GM19463 (cell line): ENCODE data around the gene COL3A1.

Source experiments
- ATAC-seq: cut with Tn5 transposase; IDR thresholded peaks from one replicate; pipeline ENCODE4 v1.9.1; 2021; ENCODE audit warnings: mild to moderate bottlenecking, moderate library complexity; ENCODE audit not compliant: unreplicated experiment

The COL3A1 gene

DNA sequence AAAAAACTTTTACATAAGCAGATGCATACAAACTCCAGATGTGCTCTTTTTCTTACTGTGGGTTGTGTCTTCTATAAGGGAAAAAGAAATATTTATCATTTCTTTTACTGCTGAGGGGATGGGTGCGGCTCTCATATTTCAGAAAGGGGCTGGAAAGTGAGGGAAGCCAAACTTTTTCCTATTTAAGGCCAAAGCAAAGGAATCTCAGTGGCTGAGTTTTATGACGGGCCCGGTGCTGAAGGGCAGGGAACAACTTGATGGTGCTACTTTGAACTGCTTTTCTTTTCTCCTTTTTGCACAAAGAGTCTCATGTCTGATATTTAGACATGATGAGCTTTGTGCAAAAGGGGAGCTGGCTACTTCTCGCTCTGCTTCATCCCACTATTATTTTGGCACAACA, at the start of gene COL3A1:
Gene COL3A1 (plus strand): TSS at position 210 of the 400 bp plus-strand sequence. CDS start 117 bp downstream, at position 327.
- ATAC-seq: no peak

DNA sequence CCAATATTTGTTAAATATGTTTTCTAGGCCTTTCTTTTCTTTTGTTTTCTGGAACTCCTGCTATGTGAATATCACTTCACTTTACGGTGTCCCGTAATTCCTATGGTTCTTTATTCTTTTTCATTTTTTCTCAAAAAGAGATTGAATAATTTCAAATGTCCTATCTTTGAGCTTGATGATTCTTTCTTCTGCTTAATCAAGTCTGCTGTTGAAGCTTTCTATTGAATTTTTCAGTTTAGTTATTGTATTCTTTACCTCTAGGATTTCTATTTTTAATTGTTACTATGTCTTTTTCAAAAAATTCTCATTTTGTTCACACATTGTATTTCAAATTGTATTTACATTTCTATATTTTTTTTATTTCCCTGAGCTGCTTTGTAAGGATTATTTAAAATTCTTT, 45.5 kb upstream of the COL3A1 start:
- ATAC-seq: no peak

DNA sequence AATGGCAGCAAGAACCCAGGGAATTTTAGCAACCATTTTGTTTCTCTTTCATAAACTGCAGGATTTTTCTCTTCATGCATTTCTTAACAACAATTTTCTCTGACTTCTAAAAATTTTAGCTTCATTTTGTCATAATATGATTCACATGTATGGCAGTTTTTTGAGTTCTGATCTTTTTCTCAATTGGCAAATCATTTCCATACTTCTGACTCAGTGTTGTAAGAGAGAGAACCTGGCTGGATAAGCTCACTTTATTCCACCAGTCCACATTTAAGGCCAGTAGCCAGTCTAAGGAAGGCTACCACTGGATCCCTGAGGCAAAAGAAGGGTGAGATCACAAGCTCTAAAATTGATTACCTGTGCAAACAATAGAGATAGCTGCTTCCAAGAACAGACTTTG, 42.8 kb upstream of the COL3A1 start:
- ATAC-seq: no peak

DNA sequence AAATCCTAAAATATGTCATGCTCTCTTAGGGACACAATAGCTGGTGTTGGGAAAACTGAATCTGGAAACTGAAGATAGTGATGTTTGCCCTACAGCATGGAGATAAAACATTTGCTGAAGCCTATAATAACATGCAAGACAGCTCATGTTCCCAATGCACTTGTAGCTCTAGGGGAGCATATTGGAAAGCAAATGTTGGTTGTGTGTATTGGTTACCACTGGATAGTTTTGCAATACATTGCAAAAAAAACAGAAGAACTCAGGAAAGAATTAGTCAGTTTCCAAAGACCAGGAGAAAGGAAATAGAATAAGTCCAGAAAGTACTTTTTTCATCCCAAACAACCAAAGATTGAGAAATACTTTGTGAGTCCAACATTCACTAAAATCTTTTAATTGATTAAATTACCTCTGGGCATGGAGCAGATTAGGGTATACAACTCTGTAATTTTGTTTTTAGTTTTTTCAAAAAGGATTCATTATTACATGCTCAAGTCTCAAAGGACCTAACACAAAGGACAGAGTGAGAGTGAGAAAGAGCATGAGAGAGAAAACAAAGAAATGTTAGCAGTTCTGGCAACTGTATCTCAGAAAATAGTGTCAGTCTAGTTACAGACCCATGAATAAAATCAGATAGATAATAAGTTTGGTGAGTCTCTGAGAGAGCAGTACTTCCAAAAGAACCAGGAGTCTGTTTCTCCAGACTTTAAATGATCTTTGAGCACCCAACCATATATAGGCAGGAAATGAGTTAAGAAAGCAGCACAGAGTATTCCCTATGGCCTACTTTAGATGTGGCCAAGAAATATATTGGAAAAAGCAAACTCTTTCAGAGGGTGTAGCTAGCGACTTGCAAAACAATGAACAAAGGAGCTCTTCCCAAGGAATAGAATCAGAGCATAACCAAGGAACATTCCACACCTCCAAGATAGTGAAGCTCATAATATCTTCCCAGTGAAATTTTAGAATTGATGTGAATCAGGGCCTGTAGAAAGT, 36.6 kb upstream of the COL3A1 start:
- no peak for ATAC-seq

DNA sequence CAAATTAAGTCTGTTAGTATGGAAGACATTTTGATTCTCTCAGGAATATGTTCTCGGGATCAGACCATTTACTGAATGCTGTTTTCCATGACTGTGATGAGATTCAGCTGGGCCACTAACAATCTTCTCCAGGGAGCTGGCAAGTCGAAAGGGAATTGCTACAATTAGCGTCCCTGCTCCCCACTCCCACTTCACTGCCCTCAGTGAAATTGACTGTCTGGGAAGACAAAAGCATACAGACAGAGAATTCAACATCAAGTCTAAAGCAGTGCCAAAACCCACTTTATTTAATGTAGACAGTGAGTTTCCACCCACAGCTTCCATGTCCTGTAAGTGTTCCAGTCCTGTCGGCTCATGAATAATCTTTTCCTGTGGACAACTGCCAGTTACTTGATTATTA, 34.0 kb upstream of the COL3A1 start:
- ATAC-seq: no peak

DNA sequence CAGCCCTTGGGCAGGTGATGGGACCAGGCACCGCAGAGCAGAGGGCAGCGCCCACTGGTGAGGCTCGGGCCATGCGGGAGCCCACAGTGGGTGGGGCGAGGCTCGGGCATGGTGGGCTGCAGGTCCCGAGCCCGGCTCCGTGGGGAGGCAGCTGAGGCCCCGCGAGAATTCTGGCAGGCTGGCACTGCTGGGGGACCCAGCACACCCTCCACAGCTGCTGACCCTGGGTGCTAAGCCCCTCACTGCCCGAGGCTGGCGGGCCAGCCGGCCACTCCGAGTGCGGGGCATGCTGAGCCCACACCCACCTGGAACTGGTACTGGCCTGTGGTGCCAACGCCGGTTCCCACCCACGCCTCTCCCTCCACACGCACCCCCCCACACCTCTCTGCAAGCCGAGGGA, 29.7 kb upstream of the COL3A1 start:
- ATAC-seq: no peak

DNA sequence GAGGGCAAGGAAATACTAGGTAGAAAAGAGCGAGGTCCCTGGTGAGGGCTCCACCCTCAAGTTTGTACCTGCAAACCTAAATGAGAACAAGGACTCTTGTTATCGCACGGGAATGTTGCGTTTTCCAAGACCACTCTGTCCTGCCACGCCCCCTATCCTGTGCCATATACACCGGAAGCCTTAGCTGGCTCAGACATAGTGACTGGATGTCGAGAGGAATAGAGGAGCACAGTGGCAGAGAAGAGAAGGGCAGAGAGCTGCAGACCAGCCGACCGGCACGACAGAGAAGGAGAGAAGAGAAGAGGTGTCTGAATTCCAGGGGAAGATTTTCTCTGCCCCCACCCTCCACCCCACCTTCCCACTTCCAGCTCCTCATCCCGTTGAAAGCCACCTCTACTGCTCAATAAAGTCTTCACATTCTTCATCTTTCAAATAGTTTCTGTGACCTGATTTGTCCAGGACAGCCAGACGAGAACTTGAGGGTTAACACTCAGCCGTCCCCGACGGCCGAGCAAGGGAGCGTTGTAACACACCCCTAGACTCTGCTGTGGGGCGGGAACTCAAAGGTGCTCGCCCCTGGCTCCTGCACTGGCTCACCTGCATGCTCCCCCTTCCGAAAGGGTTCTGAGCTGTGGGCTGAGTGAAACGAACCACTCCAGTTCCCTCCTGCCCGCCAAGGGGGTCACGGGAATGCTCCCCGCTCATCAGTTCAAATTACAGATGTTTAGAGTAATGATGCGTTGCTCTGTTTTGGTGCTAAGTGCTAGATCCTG, 24.9 kb upstream of the COL3A1 start:
- no peak for ATAC-seq

DNA sequence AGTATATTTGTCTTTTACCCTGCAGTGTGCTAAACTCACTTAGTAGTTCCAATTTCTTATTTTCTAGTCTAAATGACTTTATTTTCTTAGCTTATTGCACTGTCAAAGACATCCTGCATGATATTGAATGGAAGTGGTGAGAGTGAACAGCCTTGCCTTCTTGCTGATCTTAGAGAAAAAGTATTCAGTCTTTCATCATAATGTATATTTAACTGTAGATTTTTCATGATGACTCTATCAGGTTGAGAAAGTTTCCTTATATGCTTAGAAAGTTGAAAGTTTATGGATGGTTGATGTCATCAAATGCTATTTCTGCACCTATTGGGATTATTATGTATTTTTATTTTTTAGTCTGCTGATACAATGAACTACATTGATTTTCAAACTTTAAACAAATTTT, 21.3 kb upstream of the COL3A1 start:
- ATAC-seq: no peak

DNA sequence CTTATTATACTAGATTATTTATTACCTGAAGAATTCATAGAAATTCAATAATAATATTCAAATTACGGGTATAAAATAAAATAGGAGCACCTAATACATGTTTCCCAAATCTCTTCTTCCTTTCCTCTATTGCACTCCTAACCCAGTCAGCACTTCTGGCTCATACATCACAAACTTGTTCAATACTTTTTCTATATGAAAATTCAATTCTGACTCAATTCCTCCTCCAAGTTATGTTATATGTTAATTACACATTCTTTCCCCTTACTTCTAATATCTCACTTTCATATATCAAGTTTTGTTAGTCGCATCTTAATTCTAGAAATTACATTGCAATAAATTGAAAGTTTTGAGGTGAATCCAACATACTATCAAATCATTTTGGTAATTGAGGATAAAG, 17.9 kb upstream of the COL3A1 start:
- ATAC-seq: no peak

DNA sequence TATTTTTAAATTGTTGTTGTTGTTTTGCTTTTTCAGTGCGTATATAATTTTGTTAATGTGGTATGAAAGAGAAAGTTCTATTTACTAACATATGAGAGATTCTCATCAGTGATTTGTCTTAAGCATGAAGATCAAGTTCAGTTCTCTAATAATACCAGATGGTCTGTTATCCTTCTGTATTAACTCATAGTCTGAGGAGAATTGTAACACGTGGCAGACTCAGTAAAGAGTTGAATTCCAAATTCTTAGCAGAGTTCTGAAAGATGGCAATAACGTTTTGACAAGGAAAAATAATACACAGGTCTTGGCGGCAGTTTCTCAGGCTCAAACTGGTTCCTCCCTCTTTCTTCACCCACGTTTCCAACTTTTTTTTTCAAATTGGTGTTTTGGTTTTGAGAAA, 17.2 kb upstream of the COL3A1 start:
- ATAC-seq: no peak

DNA sequence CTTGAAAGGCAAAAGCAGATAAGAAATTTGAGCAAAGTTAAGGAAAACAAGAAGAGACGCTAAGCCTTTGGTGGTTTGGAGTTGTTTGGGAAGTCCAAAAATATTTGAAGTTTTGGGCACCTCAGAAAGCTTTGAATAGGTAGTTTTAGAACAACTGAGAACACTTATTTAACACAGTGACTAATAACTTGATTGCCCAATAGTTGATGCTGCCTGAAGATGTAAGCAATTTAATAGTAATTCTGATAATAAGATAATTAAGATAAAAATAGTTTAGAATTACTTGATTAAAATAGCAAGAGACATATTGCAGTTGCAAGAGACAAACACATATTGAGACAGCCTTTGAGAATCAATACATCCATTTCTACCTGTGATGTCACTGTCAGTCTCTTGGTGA, 16.5 kb upstream of the COL3A1 start:
- ATAC-seq: no peak

DNA sequence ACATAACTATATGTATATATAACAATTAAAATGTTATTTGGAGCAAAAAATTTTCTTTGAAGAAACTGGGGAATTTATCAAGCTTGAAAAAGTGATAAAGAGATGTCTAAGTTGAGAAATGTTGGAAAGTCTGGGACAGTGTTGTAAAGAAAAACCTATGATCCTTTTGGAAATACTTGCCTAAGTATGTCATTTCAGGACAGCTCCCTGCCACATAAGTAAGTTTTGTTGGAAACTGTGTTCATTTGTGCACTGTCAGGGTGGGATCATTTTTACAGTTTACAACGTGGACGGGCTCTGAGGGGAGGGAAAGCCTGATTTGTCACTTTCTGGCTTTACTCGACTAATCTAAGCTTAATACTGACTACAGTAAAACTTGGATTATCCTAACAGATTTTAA, 10.4 kb upstream of the COL3A1 start:
- ATAC-seq: no peak

DNA sequence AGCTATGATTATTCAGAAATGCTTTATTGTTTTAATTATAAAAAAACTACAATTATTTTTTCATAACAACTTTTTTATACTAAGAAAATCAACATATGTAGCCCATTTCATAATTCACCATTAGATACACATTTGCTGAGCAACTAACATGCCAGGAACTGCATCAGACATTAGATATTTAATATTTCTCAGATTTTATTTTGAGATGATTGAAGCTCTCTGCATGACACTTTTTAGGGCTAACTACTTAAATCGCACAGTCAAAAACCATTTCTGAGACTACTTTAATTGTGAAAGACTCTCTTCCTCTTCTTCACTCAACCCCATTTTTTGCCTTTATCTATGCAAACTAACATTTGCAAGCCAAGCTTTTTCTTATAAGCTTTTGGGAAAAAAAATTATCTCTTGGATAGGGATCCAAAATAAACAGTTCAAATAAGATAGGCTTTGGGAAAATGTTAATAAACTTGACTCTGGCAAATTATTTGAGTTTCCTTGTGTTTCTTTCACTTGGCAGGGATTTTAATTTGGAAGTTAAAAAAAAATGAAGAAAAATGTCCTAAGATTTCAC, 9.1 kb upstream of the COL3A1 start:
- ATAC-seq: no peak

DNA sequence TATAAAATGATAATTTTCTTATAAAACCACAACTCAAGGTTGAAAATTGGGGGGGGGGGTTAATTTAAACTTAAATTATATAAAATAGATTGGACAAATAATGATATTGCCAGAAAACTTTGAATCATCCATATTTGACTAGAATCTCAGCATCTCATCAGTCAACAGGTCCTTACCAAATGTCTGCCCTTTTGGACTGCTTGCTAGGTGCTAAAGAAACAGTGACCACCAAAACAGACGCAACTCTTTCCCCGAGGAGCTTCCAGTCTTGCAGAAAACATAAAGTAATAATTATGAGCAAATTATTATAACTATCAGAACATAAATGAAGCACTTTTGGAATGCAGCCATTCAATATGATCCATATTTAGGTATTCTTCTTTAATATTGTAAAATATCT, 8.6 kb upstream of the COL3A1 start:
- no peak for ATAC-seq

DNA sequence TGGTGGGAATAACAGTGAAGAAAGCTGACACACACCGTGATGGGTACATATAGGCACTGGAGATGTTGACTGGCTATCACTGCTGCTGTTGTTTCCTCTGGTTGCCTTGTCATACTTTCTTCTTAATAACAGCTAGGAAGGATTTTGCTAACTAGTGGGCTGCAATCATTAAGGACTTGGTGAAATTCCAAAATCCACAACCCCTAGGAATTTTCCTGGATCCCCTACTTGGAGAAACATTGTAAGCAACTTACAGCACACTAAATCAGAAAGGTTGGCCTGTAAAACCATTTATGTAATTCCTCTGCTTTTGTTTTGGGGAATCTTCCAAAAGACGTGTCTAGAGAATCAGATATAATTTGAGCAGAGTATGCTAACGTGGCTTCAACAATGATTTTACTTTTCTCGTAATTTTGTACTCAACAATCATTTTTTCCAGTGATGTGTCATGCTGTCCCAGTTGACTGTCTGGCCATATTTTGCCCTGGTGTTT, 8.0 kb upstream of the COL3A1 start:
- no peak for ATAC-seq

DNA sequence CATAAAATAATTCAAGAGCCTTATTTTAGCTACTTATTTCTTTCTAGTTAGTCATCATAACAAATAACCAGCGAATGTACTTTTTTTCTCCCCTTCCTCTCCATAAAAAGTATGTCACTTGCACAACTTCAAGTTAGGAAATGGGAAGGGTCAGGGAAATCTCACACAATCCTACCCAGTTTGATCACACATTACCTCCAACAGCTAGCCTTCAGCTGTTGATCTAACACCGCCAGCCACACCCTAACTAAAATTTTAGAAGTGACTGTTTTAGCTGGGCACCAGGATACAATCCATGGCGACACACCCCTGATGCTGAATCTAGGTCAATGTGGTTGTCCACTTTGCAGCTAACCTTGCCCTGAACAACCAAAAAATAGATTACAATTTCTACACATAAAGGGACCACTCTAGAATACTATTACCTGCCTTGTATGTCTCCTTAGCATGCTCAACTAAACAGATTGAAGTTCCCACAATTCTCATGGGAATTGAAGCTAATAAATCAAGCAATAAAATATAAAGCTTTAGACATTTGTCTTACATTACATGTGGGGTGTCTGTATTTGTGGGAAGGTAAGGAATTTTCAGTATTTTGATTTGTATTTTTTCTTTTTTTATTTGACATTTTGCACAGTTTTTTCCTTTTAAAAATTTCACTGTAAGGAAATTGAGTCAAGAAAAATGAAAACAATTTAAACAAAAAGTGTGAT, 7.3 kb upstream of the COL3A1 start:
- ATAC-seq: no peak

DNA sequence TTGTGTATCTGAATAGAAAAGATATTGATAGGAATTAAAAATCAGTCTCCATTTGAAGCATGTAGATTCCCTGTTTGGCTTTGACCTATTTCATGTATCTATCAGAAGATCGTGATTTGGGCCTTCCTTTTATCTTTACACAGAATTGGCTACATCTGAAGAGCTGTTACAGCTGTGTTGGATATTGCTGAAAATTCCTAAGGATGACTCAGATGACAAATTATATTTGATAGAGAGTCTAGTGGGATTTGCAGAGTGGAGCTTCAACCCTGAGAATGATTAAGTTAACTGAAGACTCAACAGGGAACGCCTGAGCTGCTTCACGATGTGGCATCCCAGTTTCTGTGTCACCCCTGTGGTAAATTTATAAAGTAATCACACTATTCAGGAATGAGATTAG, 4.9 kb upstream of the COL3A1 start:
- ATAC-seq: no peak

DNA sequence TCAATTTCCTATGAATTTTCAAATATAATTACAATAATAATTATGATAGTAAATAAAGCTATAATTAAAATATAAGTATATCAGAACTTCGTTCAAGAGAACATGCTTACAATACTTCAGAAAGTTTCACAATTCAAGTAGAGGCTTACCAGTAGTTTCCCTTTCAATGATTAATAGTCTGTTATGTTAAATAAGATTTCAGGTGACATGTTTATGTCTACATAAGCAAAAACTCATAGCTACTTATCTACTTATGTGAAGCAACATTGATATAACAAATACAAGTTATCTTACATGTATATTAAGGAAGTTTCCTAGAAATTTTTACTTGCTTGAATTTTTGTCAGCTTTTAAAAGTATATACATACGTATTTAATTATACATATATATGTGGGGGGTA, 4.5 kb upstream of the COL3A1 start:
- no peak for ATAC-seq

DNA sequence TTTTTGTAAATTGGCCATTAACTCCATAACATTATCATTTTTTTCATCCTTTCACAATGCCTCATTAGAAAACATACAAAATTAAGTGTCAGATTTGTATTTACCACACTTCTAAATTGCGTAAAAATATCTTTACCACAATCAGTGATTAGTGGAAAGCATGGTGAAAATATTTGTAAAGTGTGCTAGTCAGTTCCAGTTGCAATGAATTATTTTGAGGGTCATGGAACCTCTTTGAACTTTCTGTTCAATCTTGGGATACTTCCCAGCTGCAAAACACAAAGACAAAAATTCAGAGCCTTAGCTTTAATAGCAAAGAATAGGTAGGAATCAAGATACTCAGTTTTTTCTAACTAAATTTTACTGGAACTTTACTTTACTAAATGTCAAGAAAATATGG, 4.0 kb upstream of the COL3A1 start:
- ATAC-seq: no peak

DNA sequence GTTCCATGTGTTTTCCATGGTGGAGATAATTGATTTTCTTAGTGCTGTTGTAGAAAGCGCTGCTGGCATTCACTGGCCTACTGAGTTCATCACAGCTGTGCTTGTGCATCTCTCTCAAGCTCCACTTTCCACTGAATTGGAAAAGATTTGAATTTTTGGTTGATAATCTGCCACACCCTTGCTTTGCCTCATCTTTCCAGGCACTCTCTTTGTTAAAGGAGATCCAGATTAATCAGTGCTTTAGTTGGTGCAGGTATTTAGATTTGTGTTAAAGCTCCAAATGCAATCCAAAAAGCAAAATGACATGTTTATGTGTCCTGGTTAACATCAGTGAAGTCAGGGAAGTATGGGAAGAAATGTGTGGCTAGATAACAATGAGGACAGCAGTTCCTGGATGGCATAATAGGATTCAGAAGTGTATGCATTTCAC, 2.7 kb upstream of the COL3A1 start:
- no peak for ATAC-seq

DNA sequence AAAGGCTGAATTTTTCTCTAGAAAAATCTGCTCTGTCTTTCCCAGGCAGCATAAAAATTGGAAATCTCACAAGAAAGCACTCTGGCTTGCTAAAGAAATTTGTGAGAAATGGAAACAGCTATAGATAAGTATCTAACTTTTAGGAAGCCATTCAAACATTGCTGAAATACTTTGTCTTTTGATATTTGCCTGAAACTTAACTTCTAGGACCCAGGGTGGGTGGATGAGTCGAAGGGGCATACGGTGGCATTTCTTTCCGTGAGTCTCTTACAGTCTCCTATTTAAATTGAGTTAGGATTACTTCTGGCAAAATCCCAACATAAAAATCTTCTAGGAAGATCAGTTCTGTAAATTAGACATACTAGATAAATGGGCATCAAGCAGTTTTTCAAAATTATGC, 532 bp upstream of the COL3A1 start:
- no peak for ATAC-seq
